Panc1 (cell line): ENCODE results near the gene CPAMD8. TPM values are rescaled to one million over a fixed set of nuclear protein-coding genes. Genes with fewer than 3 reads are reported as not detected.
"Not testable (repeated sequence)": the region's sequence is repeated elsewhere in the genome, so short reads cannot be mapped to it uniquely, and the experiment has no call there.

Source experiments
- ATAC-seq: fragments of 200-7000 bp; cut with Tn5 transposase; 2 replicates; pipeline ENCODE4 v1.9.1; 2020; ENCODE audit warnings: mild to moderate bottlenecking, moderate library complexity
- BruUV-seq: library from RNA; stranded (reverse); fragments of 400-500 nt; replicated peaks from 2 replicates; lab custom pipeline; 2021; lab: Mats Ljungman, UMichigan
- CTCF ChIA-PET: fragments of 300-600 bp; sonication (Branson Sonifier 250); formaldehyde crosslinking; loops from one replicate; lab custom pipeline; 2022; ENCODE audit warnings: antibody characterized with exemption; lab: Charles Lee
- POLR2A ChIA-PET: fragments of 300-600 bp; sonication (Branson Sonifier 250); formaldehyde crosslinking; loops from one replicate; lab custom pipeline; 2022; ENCODE audit warnings: antibody characterized with exemption; lab: Charles Lee
- DNase-seq: peaks from one replicate; pipeline ENCODE4 v3.0.0-alpha.2; 2010; ENCODE audit warnings: low read depth, low spot score
- H3K27ac ChIP-seq: 2 replicates; pipeline ENCODE4 v1.5.1; 2011; ENCODE audit warnings: mild to moderate bottlenecking, low read length, inconsistent platforms
- H3K27me3 ChIP-seq: fragments of 200-500 bp; sonication (Bioruptor generic); 2 replicates; pipeline ENCODE4 v1.6.0; 2014; ENCODE audit warnings: low read length, inconsistent platforms; ENCODE audit not compliant: control insufficient read depth, insufficient read depth
- H3K36me3 ChIP-seq: fragments of 200-500 bp; sonication (Bioruptor generic); 2 replicates; pipeline ENCODE4 v1.5.1; 2014; ENCODE audit warnings: inconsistent platforms, mild to moderate bottlenecking, low read length, moderate library complexity; ENCODE audit not compliant: control insufficient read depth, insufficient read depth
- H3K4me1 ChIP-seq: 2 replicates; pipeline ENCODE4 v1.5.1; 2011; ENCODE audit warnings: inconsistent platforms, mild to moderate bottlenecking, low read length, moderate library complexity; ENCODE audit not compliant: control insufficient read depth, insufficient read depth
- H3K4me3 ChIP-seq, 2 experiments: 2 replicates each; pipeline ENCODE4 v1.5.1; 2011 to 2012; ENCODE audit warnings: low read depth in 2 of 2, low read length in 2 of 2, mild to moderate bottlenecking in 2 of 2, inconsistent platforms in 1 of 2, moderate library complexity in 1 of 2
- H3K9me3 ChIP-seq: fragments of 200-500 bp; sonication (Bioruptor generic); 2 replicates; pipeline ENCODE4 v1.5.1; 2014; ENCODE audit warnings: low read depth, mild to moderate bottlenecking, inconsistent platforms, low read length, moderate library complexity; ENCODE audit not compliant: control insufficient read depth, insufficient read depth
- POLR2AphosphoS5 ChIP-seq: IDR thresholded peaks from 2 replicates; pipeline ENCODE4 v1.6.1; 2012; ENCODE audit warnings: mild to moderate bottlenecking, low read depth, low read length, moderate library complexity
- SIN3A ChIP-seq: IDR thresholded peaks from 2 replicates; pipeline ENCODE4 v1.6.1; 2012; ENCODE audit warnings: low read depth, mild to moderate bottlenecking, low read length, moderate library complexity, borderline replicate concordance; ENCODE audit not compliant: insufficient read depth
- TCF7L2 ChIP-seq: IDR thresholded peaks from 2 replicates; pipeline ENCODE4 v1.6.1; 2011; ENCODE audit warnings: mild to moderate bottlenecking, low read depth, low read length, inconsistent platforms
- in situ Hi-C: cut with HindIII; loops from 2 replicates; pipeline ENCODE4 v1.10.0; 2016; ENCODE audit warnings: low sequenced_read_pairs, low pct_unique_long_range_greater_than_20kb
- intact Hi-C: fragments of 100-400 bp; cut with micrococcal nuclease; formaldehyde crosslinking; loops from one replicate; pipeline ENCODE4 v1.10.0; 2022; ENCODE audit not compliant: unreplicated experiment
- total RNA-seq: library from RNA; stranded (reverse); gene quantifications from one replicate; pipeline ENCODE4 v1.2.1, GENCODE V29; 2021; ENCODE audit not compliant: unreplicated experiment
- TF ChIP-seq, protein P1 (sequence below), 2 experiments: IDR thresholded peaks; 2 replicates each; pipeline ENCODE4 v1.6.1; 2011 to 2012; ENCODE audit warnings: low read depth in 2 of 2, control low read depth in 1 of 2, low read length in 1 of 2, mild to moderate bottlenecking in 1 of 2, moderate library complexity in 1 of 2; ENCODE audit not compliant: insufficient read depth in 1 of 2
- TF ChIP-seq, protein P2 (sequence below): fragments of 450-650 bp; IDR thresholded peaks from 2 replicates; pipeline ENCODE4 v1.5.1; 2017; ENCODE audit warnings: mild to moderate bottlenecking

CPAMD8 gene
- total RNA-seq, 1 experiment from 2014 or later, result 2.0 TPM

DNA sequence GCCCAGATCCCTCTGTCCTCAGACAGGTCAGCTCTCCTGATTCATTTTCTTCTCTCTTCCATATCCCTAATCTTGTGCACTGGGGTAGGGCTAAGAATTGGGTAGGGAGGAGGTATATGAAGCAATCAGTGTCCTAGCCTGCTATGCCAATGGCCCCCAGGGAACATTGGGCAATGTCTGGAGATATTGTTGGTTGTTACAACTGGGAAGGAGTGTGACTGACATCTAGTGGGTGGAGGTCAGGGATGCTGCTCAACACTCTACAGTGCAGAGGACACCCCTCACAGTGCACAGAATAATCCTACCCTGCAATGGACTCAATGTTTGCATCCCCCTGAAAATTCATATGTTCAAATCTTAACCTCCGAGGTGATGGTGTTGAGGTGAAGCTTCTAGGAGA is 57.5 kb downstream of the CPAMD8 start:
- DNase-seq, result no peak
- Histone ChIP-seq H3K27me3 (no peaks in the 10 kb centered on the region), H3K27ac (no peak overlapping the region), H3K9me3 (no peaks in the 10 kb centered on the region), H3K4me3 (no peak overlapping the region), H3K4me1 (no peaks in the 10 kb centered on the region), H3K36me3 (no peaks in the 10 kb centered on the region)
- CTCF ChIA-PET, result interaction anchor here (0.7 kb wide), 1 partner anchor 156 kb away, joined by 3 read pairs; no protein-coding TSS in a partner anchor
- in situ Hi-C loops (no loop called here), intact Hi-C loops (no loop called here)
- POLR2A ChIA-PET, result no interaction called here
- TF ChIP-seq SIN3A (no peak), POLR2AphosphoS5 (no peak), TCF7L2 (no peak)
- TF ChIP-seq, protein P1, sequence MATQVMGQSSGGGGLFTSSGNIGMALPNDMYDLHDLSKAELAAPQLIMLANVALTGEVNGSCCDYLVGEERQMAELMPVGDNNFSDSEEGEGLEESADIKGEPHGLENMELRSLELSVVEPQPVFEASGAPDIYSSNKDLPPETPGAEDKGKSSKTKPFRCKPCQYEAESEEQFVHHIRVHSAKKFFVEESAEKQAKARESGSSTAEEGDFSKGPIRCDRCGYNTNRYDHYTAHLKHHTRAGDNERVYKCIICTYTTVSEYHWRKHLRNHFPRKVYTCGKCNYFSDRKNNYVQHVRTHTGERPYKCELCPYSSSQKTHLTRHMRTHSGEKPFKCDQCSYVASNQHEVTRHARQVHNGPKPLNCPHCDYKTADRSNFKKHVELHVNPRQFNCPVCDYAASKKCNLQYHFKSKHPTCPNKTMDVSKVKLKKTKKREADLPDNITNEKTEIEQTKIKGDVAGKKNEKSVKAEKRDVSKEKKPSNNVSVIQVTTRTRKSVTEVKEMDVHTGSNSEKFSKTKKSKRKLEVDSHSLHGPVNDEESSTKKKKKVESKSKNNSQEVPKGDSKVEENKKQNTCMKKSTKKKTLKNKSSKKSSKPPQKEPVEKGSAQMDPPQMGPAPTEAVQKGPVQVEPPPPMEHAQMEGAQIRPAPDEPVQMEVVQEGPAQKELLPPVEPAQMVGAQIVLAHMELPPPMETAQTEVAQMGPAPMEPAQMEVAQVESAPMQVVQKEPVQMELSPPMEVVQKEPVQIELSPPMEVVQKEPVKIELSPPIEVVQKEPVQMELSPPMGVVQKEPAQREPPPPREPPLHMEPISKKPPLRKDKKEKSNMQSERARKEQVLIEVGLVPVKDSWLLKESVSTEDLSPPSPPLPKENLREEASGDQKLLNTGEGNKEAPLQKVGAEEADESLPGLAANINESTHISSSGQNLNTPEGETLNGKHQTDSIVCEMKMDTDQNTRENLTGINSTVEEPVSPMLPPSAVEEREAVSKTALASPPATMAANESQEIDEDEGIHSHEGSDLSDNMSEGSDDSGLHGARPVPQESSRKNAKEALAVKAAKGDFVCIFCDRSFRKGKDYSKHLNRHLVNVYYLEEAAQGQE (IDR thresholded peaks at IDR 0.05; ENCODE audit: insufficient read depth in 1 of 2, low read depth in 2 of 2, low read length in 1 of 2), result no peak
- TF ChIP-seq, protein P2, sequence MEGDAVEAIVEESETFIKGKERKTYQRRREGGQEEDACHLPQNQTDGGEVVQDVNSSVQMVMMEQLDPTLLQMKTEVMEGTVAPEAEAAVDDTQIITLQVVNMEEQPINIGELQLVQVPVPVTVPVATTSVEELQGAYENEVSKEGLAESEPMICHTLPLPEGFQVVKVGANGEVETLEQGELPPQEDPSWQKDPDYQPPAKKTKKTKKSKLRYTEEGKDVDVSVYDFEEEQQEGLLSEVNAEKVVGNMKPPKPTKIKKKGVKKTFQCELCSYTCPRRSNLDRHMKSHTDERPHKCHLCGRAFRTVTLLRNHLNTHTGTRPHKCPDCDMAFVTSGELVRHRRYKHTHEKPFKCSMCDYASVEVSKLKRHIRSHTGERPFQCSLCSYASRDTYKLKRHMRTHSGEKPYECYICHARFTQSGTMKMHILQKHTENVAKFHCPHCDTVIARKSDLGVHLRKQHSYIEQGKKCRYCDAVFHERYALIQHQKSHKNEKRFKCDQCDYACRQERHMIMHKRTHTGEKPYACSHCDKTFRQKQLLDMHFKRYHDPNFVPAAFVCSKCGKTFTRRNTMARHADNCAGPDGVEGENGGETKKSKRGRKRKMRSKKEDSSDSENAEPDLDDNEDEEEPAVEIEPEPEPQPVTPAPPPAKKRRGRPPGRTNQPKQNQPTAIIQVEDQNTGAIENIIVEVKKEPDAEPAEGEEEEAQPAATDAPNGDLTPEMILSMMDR, result no peak
- no TSS peak for BruUV-seq
- no peak; the same call in 1 of the 2 replicates for ATAC-seq

DNA sequence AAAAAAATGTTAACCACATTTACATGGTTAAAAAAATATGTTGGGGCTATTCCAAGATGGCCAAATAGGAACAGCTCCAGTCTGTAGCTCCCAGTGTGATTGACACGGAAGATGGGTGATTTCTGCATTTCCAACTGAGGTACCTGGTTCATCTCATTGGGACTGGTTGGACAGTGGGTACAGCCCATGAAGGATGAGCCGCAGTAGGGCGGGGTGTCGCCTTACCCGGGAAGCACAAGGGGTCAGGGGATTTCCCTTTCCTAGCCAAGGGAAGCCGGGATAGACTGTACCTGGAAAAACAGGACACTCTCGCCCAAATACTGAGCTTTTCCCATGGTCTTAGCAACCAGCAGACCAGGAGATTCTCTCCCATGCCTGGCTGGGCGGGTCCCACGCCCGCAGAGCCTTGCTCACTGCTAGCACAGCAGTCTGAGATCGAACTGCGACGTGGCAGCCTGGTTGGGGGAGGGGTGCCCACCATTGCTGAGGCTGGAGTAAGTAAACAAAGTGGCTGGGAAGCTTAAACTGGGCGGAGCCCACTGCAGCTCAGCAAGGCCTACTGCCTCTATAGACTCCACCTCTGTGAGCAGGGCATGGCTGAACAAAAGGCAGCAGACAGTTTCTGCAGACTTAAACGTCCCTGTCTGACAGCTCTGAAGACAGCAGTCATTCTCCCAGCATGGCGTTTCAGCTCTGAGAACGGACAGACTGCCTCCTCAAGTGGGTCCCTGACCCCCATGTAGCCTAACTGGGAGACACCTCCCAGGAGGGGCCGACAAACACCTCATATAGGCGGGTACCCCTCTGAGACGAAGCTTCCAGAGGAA is 65.4 kb downstream of the CPAMD8 start:
- DNase-seq, H3K4me1 ChIP-seq, H3K27ac ChIP-seq, H3K4me3 ChIP-seq, POLR2A ChIA-PET, H3K9me3 ChIP-seq, BruUV-seq, ATAC-seq, H3K27me3 ChIP-seq, intact Hi-C loops, in situ Hi-C loops, H3K36me3 ChIP-seq: not testable (repeated sequence)
- CTCF ChIA-PET, result interaction anchor here (0.6 kb wide), 1 partner anchor 387 kb away, joined by 3 read pairs; no protein-coding TSS in a partner anchor

DNA sequence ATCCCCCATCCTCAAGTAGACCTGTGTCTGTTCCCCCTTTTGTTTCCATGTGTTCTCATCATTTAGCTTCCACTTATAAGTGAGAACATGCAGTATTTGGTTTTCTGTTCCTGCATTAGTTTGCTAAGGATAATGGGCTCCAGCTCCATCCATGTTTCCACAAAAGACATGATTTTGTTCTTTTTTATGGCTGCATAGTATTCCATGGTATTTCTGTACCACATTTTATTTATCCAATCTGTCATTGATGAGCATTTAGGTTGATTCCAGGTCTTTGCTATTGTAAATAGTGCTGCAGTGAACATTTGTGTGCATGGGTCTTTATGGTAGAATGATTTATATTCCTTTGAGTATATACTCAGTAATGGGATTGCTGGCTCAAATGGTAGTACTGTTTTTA is 68.3 kb downstream of the CPAMD8 start:
- intact Hi-C loops, DNase-seq, H3K27ac ChIP-seq, POLR2A ChIA-PET, ATAC-seq, H3K36me3 ChIP-seq, in situ Hi-C loops, H3K4me3 ChIP-seq, H3K9me3 ChIP-seq, CTCF ChIA-PET, BruUV-seq, H3K27me3 ChIP-seq, H3K4me1 ChIP-seq: not testable (repeated sequence)
